RWPE2 (cell line): ENCODE measurements around the gene ALK.
"Not testable (repeated sequence)": the region's sequence is repeated elsewhere in the genome, so short reads cannot be mapped to it uniquely, and the experiment has no call there.

ENCODE experiments used
- ATAC-seq: fragments of 200-7000 bp; cut with Tn5 transposase; 3 replicates; pipeline ENCODE4 v1.9.1; 2021; ENCODE audit warnings: low read depth
- DNase-seq: peaks from one replicate; pipeline ENCODE4 v3.0.0-alpha.2; 2020; ENCODE audit warnings: low spot score
- H3K27ac ChIP-seq: fragments of 450-650 bp; 2 replicates; pipeline ENCODE4 v1.5.1; 2017; ENCODE audit warnings: mild to moderate bottlenecking; ENCODE audit not compliant: poor library complexity, severe bottlenecking
- H3K27me3 ChIP-seq: fragments of 250-450 bp; sonication (Bioruptor Pico); 2 replicates; pipeline ENCODE4 v1.5.1; 2021; ENCODE audit warnings: mild to moderate bottlenecking, moderate library complexity; ENCODE audit not compliant: insufficient read depth, poor library complexity, severe bottlenecking
- H3K36me3 ChIP-seq: fragments of 250-450 bp; sonication (Bioruptor Pico); 2 replicates; pipeline ENCODE4 v1.5.1; 2020; ENCODE audit warnings: low read depth, mild to moderate bottlenecking, moderate library complexity
- H3K4me1 ChIP-seq: fragments of 250-450 bp; sonication (Bioruptor Pico); 2 replicates; pipeline ENCODE4 v1.5.1; 2021; ENCODE audit warnings: mild to moderate bottlenecking, moderate library complexity; ENCODE audit not compliant: insufficient read depth, poor library complexity, severe bottlenecking
- H3K4me3 ChIP-seq: fragments of 250-450 bp; sonication (Bioruptor Pico); 2 replicates; pipeline ENCODE4 v1.5.1; 2021; ENCODE audit warnings: mild to moderate bottlenecking, moderate library complexity; ENCODE audit not compliant: severe bottlenecking
- H3K9me3 ChIP-seq: fragments of 250-450 bp; sonication (Bioruptor Pico); 2 replicates; pipeline ENCODE4 v1.5.1; 2021; ENCODE audit warnings: mild to moderate bottlenecking, moderate library complexity; ENCODE audit not compliant: severe bottlenecking
- TF ChIP-seq, protein P1 (sequence below): fragments of 450-650 bp; IDR thresholded peaks from one replicate; pipeline ENCODE4 v1.5.1; 2017; ENCODE audit warnings: mild to moderate bottlenecking, moderate library complexity; ENCODE audit not compliant: poor library complexity, severe bottlenecking

ALK gene

DNA sequence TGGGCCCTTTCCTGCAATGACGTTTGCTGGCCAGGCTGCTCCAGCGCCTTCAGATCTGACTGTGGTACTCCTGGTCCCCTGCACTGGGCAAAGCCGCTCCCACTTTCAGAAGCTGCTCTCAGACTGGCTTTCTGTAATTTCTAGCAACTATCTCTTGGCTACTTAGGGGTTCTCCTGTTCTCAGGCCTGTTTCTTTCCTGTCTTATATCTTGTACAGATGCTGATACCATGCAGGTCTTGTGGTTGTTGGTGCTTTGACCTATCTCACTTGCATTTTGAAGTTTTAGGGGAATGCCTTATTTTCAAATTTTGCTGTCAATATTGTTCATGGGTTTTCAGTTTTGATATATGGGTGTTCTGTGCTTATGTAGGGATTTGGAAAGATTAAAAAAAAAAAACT, 660.4 kb downstream of the ALK start:
- Histone ChIP-seq H3K4me1 (peaks cover 13% of the 10 kb centered on the region), H3K9me3 (no peaks in the 10 kb centered on the region), H3K4me3 (no peak overlapping the region), H3K36me3 (no peaks in the 10 kb centered on the region), H3K27ac (peak overlapping the region; percentile 41), H3K27me3 (no peaks in the 10 kb centered on the region)
- DNase-seq (no peak), ATAC-seq (no peak)
- TF ChIP-seq, protein P1, sequence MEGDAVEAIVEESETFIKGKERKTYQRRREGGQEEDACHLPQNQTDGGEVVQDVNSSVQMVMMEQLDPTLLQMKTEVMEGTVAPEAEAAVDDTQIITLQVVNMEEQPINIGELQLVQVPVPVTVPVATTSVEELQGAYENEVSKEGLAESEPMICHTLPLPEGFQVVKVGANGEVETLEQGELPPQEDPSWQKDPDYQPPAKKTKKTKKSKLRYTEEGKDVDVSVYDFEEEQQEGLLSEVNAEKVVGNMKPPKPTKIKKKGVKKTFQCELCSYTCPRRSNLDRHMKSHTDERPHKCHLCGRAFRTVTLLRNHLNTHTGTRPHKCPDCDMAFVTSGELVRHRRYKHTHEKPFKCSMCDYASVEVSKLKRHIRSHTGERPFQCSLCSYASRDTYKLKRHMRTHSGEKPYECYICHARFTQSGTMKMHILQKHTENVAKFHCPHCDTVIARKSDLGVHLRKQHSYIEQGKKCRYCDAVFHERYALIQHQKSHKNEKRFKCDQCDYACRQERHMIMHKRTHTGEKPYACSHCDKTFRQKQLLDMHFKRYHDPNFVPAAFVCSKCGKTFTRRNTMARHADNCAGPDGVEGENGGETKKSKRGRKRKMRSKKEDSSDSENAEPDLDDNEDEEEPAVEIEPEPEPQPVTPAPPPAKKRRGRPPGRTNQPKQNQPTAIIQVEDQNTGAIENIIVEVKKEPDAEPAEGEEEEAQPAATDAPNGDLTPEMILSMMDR: no peak

DNA sequence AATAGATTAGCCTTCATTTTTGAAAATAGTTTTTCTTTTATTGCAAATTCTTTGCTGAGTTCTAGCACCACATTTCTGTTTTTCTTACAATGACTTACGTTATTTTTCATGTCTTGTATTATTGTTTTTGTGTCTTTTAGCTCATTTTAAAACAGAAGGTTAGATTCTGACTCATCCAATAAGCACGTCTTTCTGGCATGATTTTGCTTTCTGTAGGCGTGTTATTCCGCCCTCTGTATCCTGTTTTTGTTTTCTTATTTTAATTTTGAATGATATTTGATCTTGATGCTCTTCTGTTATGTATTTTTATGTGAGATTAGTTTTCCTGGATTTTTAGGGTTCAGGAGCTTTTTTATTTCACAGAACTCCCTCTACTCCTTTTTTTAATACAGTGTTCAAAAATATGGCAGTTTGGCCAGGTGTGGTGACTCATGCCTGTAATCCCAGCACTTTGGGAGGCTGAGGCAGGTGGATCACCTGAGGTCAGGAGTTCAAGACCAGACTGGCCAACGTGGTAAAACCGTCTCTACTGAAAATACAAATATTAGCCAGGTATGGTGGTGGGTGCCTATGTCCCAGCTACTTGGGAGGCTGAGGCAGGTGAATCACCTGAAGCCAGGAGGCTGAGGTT, 661.1 kb downstream of the ALK start:
- DNase-seq (no peak), ATAC-seq (peak; percentile 83)
- no peaks in the 10 kb centered on the region for H3K36me3 ChIP-seq
- H3K27ac ChIP-seq: peak overlapping the region; percentile 41
- no peaks in the 10 kb centered on the region for H3K27me3 ChIP-seq
- H3K4me1 ChIP-seq: peaks cover 13% of the 10 kb centered on the region
- H3K4me3 ChIP-seq: no peak overlapping the region
- H3K9me3 ChIP-seq: no peaks in the 10 kb centered on the region
- TF ChIP-seq, protein P1: no peak

DNA sequence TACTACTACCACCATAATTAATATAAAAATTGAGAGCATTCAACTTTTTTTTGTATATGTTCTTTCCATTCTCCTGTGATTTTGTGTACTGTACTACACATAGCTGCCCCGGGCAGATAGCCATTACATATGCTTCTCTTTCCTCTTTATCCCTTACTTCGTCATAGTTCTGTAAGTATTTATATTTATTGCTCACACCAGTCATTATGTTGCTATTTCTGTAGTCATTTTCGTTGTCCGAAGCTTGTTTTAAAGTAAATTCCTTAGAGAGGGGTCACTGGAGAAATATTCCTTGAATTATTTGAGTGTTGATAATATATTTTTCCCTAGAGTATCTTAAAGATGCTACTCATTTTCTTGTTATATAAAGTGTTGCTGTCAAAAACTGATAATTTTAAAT, 662.2 kb downstream of the ALK start:
- Histone ChIP-seq H3K27me3 (no peaks in the 10 kb centered on the region), H3K27ac (no peak overlapping the region)

DNA sequence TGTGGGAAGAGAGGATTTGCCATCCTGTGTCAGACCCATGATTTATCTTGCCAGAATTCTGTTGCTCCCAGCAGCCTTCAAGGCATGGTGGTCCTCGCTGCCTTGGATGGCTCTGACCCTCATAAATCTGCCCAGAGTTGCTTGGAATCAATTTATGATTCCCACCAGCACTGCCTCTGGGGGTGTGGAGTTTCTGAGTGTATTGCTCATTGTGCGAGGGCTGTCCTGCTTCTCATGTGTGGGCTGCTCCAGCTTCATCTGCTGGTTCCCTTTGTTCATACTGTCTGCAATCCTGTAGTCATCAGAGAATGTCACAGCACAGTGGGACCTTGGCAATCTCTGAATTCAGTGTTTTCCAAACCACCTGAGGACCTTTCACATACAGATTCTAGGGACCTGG, 666.4 kb downstream of the ALK start:
- ATAC-seq (no peak), DNase-seq (no peak)
- Histone ChIP-seq H3K4me3 (no peak overlapping the region), H3K4me1 (peaks cover 6% of the 10 kb centered on the region), H3K27ac (no peak overlapping the region), H3K9me3 (no peaks in the 10 kb centered on the region), H3K36me3 (no peaks in the 10 kb centered on the region), H3K27me3 (no peaks in the 10 kb centered on the region)
- TF ChIP-seq, protein P1: no peak

More for the DNA sequence above, 662.2 kb downstream of the ALK start:
- DNase-seq (no peak), ATAC-seq (no peak)
- H3K9me3 ChIP-seq: no peaks in the 10 kb centered on the region
- H3K4me3 ChIP-seq: no peak overlapping the region
- no peaks in the 10 kb centered on the region for H3K36me3 ChIP-seq
- peaks cover 13% of the 10 kb centered on the region for H3K4me1 ChIP-seq
- TF ChIP-seq, protein P1: no peak

DNA sequence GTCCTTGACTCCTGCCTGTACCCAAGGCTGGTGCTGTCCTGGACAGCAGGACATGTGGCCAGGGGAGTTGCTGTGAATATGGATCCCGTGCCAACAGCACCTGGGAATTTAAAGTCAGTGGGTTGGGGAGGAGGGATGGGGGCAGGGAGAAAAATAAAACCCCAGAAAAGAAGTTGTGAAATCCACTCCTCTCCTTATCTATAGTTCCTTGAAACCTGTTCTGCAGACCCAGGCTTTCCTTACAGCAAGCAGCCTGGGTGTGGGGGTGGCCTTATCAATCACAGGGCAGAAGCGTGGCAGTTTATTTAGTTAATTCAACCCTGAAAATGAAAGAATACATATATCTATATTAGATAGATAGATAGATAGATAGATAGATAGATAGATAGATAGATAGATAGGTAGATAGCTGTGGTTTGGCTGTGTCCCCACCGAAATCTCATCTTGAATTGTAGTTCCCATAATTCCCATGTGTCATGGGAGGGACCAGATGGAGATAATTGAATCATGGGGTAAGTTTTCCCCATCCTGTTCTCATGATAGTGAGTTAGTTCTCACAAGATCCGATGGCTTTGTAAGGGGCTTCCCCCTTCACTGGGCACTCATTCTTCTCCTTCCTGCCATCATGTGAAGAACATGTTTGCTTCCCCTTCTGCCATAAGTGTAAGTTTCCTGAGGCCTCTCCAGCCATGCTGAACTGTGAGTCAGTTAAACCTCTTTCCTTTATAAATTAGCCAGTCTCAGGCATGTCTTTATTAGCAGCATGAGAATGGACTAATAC, 667.7 kb downstream of the ALK start:
- H3K27me3 ChIP-seq, H3K36me3 ChIP-seq, H3K4me1 ChIP-seq, H3K27ac ChIP-seq, DNase-seq, H3K4me3 ChIP-seq, H3K9me3 ChIP-seq, ATAC-seq: not testable (repeated sequence)
